ENCODE measurements around the gene MATN4.
"Not testable (repeated sequence)": the region's sequence is repeated elsewhere in the genome, so short reads cannot be mapped to it uniquely, and the experiment has no call there.

Gene MATN4, protein sequence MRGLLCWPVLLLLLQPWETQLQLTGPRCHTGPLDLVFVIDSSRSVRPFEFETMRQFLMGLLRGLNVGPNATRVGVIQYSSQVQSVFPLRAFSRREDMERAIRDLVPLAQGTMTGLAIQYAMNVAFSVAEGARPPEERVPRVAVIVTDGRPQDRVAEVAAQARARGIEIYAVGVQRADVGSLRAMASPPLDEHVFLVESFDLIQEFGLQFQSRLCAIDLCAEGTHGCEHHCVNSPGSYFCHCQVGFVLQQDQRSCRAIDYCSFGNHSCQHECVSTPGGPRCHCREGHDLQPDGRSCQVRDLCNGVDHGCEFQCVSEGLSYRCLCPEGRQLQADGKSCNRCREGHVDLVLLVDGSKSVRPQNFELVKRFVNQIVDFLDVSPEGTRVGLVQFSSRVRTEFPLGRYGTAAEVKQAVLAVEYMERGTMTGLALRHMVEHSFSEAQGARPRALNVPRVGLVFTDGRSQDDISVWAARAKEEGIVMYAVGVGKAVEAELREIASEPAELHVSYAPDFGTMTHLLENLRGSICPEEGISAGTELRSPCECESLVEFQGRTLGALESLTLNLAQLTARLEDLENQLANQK

DNA sequence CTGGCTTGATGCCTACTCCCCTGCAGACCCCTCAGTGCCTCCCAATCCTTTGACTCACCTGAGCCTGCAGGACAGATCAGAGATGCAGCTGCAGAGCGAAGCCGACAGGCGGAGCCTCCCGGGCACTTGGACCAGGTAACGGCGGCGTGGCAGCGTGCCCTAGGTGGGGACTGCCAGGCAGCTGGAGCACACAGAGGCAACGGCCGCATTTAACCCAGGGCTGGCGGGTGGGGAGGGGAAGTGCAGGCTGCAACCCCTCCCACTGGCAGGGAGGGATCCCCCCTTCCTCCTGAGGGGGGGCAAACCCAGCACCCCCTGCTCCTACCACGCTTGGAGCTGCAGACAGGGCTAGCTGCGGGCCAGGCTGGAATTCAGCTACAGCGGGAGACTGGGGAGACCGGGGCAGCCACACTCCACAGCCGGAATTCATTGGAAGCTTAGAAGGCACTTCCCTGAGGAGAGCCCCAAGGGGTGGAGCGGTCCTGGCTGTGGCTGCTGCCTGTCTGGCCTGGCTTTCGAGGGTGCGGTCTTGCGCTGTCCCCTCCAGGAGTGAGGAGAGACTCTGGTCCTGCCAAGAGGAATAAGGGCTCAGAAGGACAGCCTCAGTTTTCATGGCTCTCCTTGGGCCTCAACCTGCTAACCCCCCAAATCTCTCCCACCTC is at the start of gene MATN4:
MATN4 (minus strand) TSS at position 183 of the 662 bp plus-strand sequence. CDS start 2,717 bp downstream, outside the sequence.
- Histone ChIP-seq H3K9ac (ENCODE audit: low read depth, low read length) (peak within 1 kb of the TSS; percentile 26; the same call in 1 of the 2 replicates), H3K4me1 (ENCODE audit: insufficient read depth, low read length) (no peaks in the 10 kb centered on the region; the same call in 1 of the 2 replicates), H3K9me3 (ENCODE audit: control insufficient read depth, insufficient read depth, low read length) (no peaks in the 10 kb centered on the region; the same call in 1 of the 2 replicates), H3K36me3 (ENCODE audit: insufficient read depth, low read length) (no peaks in the 10 kb centered on the region)

DNA sequence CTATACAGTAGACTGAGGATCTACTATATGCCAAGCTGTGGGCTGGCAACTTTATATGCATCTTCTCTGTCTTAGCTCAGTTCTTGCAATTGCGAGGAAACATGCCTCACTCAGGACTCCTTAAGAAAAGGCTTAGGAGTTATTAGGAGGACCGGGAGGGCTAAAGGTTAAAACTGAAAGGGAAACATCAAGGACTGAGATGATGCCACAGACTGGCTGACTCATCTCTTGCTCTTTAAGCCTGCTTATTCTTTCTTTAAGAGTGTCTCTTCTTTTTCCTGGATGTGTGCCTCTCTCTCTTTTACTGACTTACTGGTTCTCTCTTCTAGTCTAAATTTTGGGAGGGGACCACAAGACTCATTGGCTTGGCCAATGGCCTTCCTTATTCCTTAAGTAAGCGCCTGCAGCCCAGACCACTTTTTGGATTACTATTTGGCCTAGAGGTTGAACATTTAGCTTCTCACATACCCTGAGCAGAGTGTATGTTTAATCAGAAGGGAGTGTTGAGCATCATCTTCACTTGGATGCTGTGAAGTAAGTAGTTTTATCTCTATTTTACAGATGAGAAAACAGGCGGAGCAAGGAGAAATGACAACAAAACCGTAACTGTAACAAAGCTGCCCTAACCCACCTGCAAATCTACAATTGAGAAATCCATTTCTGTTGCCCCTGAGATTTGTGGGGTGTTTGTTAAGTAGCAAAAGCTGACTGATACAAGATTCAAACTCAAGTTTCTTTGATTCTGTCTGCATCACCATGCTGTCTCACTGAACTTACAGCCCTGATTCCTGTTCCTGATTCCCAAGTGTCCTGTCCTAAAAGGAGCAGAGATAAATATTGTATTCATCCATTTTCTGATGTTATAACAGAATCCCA is 47.3 kb upstream of the MATN4 start:
- Histone ChIP-seq H3K36me3 (ENCODE audit: insufficient read depth, low read length) (no peaks in the 10 kb centered on the region), H3K9me3 (ENCODE audit: control insufficient read depth, insufficient read depth, low read length) (no peaks in the 10 kb centered on the region), H3K9ac (ENCODE audit: low read depth, low read length) (no peak overlapping the region), H3K4me1 (ENCODE audit: insufficient read depth, low read length) (peaks cover 23% of the 10 kb centered on the region)

DNA sequence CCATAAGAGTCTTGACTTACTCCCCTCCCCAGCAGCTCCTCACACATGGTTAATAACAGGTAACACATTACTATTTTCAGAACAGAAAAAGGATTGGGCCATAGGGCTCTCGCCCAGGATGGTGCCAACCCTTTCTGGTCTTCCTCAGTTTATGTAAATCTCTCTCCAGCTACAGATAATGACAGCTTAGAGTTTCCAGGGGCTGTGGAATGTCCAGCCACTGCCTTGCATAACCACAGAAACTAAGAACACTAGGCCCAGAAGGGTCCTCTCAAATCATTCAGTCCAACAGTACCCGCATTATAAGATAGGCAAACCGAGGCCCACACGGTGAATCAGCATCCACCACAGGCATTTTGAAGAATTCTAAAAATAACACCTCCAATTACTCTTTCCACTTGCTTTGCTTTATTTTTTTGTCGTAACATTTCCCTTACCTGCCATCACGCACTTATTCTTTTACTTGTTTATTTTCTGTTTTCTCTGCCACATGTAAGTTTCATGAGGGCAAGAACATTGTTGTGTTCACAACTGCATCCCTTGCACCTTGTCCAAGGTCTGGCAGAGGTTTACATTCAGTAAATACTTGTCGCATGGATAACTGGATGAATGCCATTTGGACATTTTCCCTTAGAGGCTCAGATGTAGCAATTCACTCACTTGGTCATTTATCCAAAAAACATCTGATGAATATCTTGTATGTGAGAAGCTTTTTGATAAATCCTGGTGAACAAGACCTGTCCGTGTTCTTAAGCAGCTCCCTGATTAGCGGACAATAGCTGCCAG is 46.5 kb upstream of the MATN4 start:
- Histone ChIP-seq H3K9me3 (ENCODE audit: control insufficient read depth, insufficient read depth, low read length) (no peaks in the 10 kb centered on the region), H3K9ac (ENCODE audit: low read depth, low read length) (no peak overlapping the region), H3K4me1 (ENCODE audit: insufficient read depth, low read length) (peaks cover 17% of the 10 kb centered on the region), H3K36me3 (ENCODE audit: insufficient read depth, low read length) (no peaks in the 10 kb centered on the region)

DNA sequence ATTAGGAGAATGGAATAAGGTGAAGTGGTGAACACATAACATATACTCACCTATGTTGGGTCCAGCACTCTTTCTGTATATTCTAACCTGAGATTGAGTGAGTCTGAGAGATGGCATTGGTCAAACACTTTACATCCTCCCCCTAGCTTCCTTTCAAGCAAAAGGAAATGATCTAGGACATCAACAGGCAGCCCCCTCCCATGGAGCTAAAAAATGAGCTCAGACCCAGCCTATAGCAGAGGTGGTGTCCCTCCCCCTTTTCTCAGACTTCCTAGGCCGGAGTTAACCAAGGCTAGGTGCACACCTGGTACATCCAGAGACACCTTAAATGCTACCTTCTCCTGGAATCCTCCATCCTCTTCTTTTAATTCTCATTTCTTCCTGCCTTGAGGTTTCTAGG is 45.6 kb upstream of the MATN4 start:
- H3K9me3 ChIP-seq (ENCODE audit: control insufficient read depth, insufficient read depth, low read length) = no peaks in the 10 kb centered on the region
- peaks cover 10% of the 10 kb centered on the region for H3K4me1 ChIP-seq (ENCODE audit: insufficient read depth, low read length)
- no peaks in the 10 kb centered on the region for H3K36me3 ChIP-seq (ENCODE audit: insufficient read depth, low read length)
- no peak overlapping the region for H3K9ac ChIP-seq (ENCODE audit: low read depth, low read length)

DNA sequence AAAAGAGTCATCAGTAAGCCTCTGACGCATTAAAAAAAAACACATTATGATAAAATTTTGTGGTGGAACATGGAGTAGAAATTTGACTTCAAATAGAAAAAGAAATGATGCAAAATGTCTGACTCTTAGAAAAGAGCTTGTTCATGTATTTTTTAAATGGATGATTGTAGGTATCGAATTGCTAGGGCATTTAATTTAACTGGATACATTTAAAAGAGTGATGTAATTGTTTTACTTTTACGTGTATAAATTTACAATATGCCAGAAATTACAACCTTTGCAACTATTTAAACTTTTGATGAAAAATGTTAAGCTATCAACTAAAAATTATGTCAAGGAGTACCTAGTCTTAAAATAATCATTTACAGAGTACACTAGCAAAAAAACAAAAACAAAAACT is 44.6 kb upstream of the MATN4 start:
- Histone ChIP-seq H3K9me3 (ENCODE audit: control insufficient read depth, insufficient read depth, low read length) (no peaks in the 10 kb centered on the region), H3K9ac (ENCODE audit: low read depth, low read length) (no peak overlapping the region), H3K4me1 (ENCODE audit: insufficient read depth, low read length) (peaks cover 3% of the 10 kb centered on the region; the same call in 1 of the 2 replicates), H3K36me3 (ENCODE audit: insufficient read depth, low read length) (no peaks in the 10 kb centered on the region)

DNA sequence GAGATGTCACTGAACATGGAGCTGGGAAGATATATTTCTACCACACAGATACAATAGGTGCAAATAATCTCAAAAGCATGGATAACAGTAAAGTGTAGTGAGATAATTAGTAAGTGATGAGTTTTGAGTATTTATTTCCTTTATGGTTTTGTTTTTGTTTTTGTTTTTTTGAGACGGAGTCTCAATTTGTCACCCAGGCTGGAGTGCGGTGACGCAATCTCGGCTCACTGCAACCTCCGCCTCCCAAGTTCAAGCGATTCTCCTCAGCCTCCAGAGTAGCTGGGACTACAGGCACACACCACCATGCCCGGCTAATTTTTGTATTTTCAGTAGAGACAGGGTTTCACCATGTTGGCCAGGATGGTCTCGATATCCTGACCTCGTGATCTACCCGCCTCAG is 42.7 kb upstream of the MATN4 start:
- not testable (repeated sequence) for H3K36me3 ChIP-seq (ENCODE audit: insufficient read depth, low read length); H3K9me3 ChIP-seq (ENCODE audit: control insufficient read depth, insufficient read depth, low read length); H3K9ac ChIP-seq (ENCODE audit: low read depth, low read length)
- H3K4me1 ChIP-seq (ENCODE audit: insufficient read depth, low read length) = peaks cover 14% of the 10 kb centered on the region

DNA sequence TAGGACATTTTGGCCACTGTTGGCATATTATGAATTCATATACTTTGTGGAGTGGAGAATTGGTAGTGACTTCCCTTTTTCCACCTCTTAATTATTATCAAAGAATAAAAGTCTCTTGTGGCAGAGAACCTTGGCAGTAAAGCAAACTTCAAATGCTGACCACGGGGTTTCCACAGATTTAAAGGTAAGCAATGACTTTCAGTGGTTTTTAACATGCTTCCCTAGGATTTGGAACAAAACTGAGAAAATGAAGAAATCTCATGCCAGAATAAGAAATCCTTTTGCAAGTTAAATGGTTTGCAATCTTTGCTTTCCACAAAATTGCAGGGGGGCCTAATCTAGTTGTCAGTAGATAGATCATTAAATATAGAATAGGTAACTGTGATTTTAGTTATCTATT is 42.1 kb upstream of the MATN4 start:
- Histone ChIP-seq H3K9ac (ENCODE audit: low read depth, low read length) (no peak overlapping the region), H3K4me1 (ENCODE audit: insufficient read depth, low read length) (peaks cover 19% of the 10 kb centered on the region), H3K9me3 (ENCODE audit: control insufficient read depth, insufficient read depth, low read length) (no peaks in the 10 kb centered on the region), H3K36me3 (ENCODE audit: insufficient read depth, low read length) (no peaks in the 10 kb centered on the region)

DNA sequence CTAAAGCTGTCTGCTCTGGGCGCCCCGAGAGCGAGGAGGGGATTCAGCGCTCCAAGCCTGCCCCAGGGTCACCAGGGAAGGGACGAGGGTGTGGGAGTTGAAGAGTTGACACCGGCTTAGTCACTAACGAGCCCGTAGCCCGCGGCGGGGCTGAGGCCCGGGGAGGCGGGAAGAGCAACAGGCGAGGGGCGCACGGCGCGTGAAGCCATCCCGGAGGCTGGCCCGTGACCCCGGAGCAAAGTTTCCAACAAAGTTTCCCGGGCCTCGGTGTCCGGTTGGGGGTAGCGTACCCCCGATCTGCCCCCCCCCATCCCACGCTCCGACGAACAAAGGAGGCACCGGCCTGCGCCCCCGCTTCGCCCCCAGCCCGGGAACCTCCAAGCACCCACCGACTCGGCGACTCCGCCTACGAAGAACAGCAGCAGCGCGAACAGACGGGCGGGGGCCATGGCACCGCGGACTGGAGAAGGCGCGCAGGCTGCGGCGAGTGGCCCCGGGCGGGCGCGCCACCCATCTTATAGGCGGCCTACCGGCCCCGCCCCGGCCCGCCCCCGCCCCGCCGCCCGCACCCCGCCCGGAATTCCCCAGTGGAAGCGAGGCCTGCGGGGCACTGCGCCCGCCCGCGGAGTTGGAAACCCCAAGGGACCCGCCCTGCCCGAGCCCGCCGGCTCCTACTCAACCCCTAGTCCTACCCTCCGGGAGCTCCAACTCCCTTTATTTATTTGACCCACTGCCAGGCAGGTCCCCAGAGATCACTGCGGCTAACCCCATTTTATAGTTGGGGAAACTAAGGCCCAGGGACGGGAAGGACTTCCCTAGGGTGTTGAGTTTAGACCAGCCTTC is 40.1 kb upstream of the MATN4 start, which contains the start of gene SDC4:
SDC4 (minus strand) TSS at position 489 of the 843 bp plus-strand sequence; CDS start at position 449, 40 bp downstream.
- Histone ChIP-seq H3K36me3 (ENCODE audit: insufficient read depth, low read length) (no peaks in the 10 kb centered on the region), H3K4me1 (ENCODE audit: insufficient read depth, low read length) (peaks cover 40% of the 10 kb centered on the region), H3K9me3 (ENCODE audit: control insufficient read depth, insufficient read depth, low read length) (no peaks in the 10 kb centered on the region), H3K9ac (ENCODE audit: low read depth, low read length) (peak within 1 kb of the TSS; percentile 83)

DNA sequence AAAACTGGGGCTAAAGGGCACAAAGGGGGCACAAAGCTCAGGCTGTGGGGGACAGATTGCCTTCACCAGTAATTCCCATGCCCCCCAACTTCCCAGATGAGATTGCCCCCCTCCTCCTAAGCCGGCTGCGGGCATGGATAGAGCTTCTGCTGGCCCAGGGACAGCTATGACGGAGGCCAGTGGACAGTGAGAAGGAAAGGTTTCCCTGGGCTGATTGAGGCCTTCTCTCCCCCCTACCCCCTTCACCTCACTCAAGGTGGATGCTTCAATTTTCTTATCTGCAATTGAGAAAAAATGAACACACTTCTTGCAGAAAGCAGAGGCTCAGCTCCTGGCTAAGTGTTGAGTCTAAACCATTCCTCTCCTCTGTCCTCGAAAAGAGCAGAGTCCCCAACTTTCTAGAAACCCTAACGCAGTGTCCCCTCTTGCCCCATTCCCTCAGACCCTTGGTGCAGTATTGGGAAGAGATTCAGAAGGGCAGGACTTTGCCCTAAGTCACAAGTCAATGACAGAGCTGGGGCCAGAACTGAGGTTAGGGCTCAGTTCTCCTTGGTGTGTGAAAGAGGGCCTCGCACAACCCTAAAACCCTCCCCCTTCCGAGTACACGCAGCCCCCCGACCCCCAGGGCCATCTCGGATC is 39.3 kb upstream of the MATN4 start:
- Histone ChIP-seq H3K9ac (ENCODE audit: low read depth, low read length) (peak overlapping the region; percentile 83), H3K4me1 (ENCODE audit: insufficient read depth, low read length) (peaks cover 46% of the 10 kb centered on the region), H3K36me3 (ENCODE audit: insufficient read depth, low read length) (no peaks in the 10 kb centered on the region), H3K9me3 (ENCODE audit: control insufficient read depth, insufficient read depth, low read length) (no peaks in the 10 kb centered on the region)

DNA sequence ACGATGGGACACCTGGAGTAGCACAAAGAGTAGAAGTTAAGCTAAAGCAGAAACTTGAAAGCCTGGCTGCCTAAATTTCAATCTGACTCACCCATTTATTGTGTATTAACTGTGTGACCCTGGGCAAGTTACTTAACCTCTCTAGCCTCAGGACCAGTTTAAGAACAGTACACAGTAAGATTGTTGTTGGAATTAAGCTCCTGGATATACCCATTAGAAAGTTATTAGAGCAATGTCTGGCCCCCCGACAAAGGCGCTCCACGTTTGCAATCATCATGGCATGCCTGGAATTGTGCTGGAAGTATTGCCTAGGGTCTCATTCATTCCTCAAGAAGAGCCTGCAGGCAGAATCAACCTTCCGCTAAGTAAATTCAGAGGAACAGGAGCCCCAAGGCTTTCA is 38.8 kb upstream of the MATN4 start:
- H3K9ac ChIP-seq (ENCODE audit: low read depth, low read length) = peak overlapping the region; percentile 83
- peaks cover 49% of the 10 kb centered on the region for H3K4me1 ChIP-seq (ENCODE audit: insufficient read depth, low read length)

DNA sequence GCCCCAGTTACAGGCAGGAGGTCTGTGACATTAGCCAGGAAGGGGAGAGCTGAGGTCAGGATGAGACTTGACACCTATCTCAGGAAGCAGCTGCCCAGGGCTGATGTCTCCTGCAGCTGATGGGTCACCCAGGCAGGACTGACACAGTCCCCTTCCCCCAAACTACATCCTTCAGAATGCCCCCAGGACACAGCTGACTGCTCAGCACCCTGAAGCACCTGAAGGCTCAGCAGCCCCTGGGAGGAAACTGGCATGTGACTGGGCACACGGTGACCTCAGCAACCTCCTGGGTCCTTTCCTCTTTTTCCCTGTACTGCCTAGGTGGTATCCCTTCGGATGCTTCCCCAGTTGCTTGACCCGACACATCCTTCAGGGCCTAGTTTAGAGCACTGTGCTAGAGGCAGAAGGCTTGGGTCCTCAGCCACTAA is 38.2 kb upstream of the MATN4 start:
- Histone ChIP-seq H3K4me1 (ENCODE audit: insufficient read depth, low read length) (peaks cover 54% of the 10 kb centered on the region), H3K36me3 (ENCODE audit: insufficient read depth, low read length) (no peaks in the 10 kb centered on the region), H3K9ac (ENCODE audit: low read depth, low read length) (peak overlapping the region; percentile 83), H3K9me3 (ENCODE audit: control insufficient read depth, insufficient read depth, low read length) (no peaks in the 10 kb centered on the region)

More for the DNA sequence above, 38.8 kb upstream of the MATN4 start:
- no peaks in the 10 kb centered on the region for H3K36me3 ChIP-seq (ENCODE audit: insufficient read depth, low read length)
- no peaks in the 10 kb centered on the region for H3K9me3 ChIP-seq (ENCODE audit: control insufficient read depth, insufficient read depth, low read length)

DNA sequence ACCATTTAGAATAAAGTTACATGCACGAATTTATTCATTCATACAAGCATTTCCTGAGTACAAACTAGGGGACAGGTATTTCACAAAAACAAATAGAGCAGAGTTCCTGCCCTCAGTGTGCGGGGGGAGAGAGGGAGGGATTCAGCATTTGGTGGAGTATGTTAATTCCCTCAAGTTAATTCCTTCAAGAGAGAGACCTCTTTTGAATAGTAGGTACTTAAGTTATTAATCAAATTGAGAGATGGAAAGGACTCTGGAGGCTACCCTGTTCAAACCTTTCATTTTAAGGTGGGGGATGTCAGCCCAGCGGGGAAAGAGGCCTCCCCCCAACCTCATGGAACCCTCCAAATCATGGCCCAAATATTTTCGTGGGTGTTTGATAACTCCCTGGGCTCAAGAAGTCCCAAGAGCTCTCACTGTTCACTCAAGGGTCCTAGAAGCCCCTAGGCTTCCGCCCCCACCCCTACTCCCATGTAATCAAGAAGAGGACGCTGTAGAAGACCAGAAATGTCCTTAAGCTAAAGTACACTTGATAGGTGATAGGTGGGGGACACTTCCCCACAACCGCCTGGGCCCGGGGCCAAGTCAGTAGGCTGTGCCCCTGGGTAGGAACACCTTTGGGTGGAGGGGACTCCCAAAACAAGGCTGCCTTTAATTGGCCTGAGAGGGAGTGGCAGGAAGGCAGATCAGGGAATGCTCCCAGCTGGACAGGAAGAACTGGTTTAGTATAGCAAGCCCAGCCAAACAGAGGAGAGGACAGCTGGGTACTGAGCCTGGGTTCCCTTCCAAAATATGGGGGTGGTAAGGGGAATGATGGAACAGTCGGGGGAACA is 37.2 kb upstream of the MATN4 start:
- peak overlapping the region; percentile 83; the same call in 1 of the 2 replicates for H3K9ac ChIP-seq (ENCODE audit: low read depth, low read length)
- peaks cover 64% of the 10 kb centered on the region for H3K4me1 ChIP-seq (ENCODE audit: insufficient read depth, low read length)
- H3K9me3 ChIP-seq (ENCODE audit: control insufficient read depth, insufficient read depth, low read length) = no peaks in the 10 kb centered on the region
- H3K36me3 ChIP-seq (ENCODE audit: insufficient read depth, low read length) = no peaks in the 10 kb centered on the region
